HepG2 (cell line): ENCODE measurements around the gene RNASE12. TPM values are rescaled to one million over a fixed set of nuclear protein-coding genes. Genes with fewer than 3 reads are reported as not detected.

Source experiments
- ARNT ChIP-seq: fragments of 450-650 bp; IDR thresholded peaks from 2 replicates; pipeline ENCODE4 v1.6.1; 2017
- ATF1 ChIP-seq: IDR thresholded peaks from 2 replicates; pipeline ENCODE4 v1.6.1; 2016; ENCODE audit warnings: mild to moderate bottlenecking, control low read depth
- HOXA9 ChIP-seq: sonication (generic); formaldehyde crosslinking; IDR thresholded peaks from 2 replicates; pipeline ENCODE4 v1.8.1; 2022; ENCODE audit warnings: missing genetic modification reagents, mild to moderate bottlenecking, moderate library complexity, borderline replicate concordance
- MEIS2 ChIP-seq: sonication (generic); formaldehyde crosslinking; IDR thresholded peaks from 2 replicates; pipeline ENCODE4 v1.9.0; 2021; ENCODE audit warnings: mild to moderate bottlenecking, missing genetic modification reagents
- NFE2 ChIP-seq: sonication (generic); formaldehyde crosslinking; IDR thresholded peaks from 2 replicates; pipeline ENCODE4 v1.4.0; 2020; ENCODE audit warnings: missing genetic modification reagents
- PHF21A ChIP-seq: sonication (generic); formaldehyde crosslinking; IDR thresholded peaks from 2 replicates; pipeline ENCODE4 v1.5.0; 2020; ENCODE audit warnings: mild to moderate bottlenecking, missing genetic modification reagents
- TAF15 ChIP-seq: fragments of 200-400 bp; formaldehyde crosslinking; IDR thresholded peaks from one replicate; pipeline ENCODE4 v1.6.1; 2018; ENCODE audit warnings: mild to moderate bottlenecking, low read depth, low read length; ENCODE audit not compliant: poor library complexity, severe bottlenecking
- ZFP41 ChIP-seq: sonication (generic); formaldehyde crosslinking; IDR thresholded peaks from 2 replicates; pipeline ENCODE4 v1.4.0; 2020; ENCODE audit warnings: mild to moderate bottlenecking, missing genetic modification reagents, borderline replicate concordance
- ZMYM4 ChIP-seq: sonication (generic); formaldehyde crosslinking; IDR thresholded peaks from 2 replicates; pipeline ENCODE4 v1.8.1; 2023; ENCODE audit warnings: mild to moderate bottlenecking, missing genetic modification reagents
- ZNF17 ChIP-seq: sonication (generic); formaldehyde crosslinking; IDR thresholded peaks from 2 replicates; pipeline ENCODE4 v1.5.0; 2020; ENCODE audit warnings: mild to moderate bottlenecking, missing genetic modification reagents
- ZNF501 ChIP-seq: sonication (generic); formaldehyde crosslinking; IDR thresholded peaks from 2 replicates; pipeline ENCODE4 v1.5.1; 2020; ENCODE audit warnings: mild to moderate bottlenecking, moderate library complexity, missing genetic modification reagents
- ZNF556 ChIP-seq: sonication (generic); formaldehyde crosslinking; IDR thresholded peaks from 2 replicates; pipeline ENCODE4 v1.4.0; 2020; ENCODE audit warnings: mild to moderate bottlenecking, missing genetic modification reagents, borderline replicate concordance
- ZNF746 ChIP-seq: sonication (generic); formaldehyde crosslinking; IDR thresholded peaks from 2 replicates; pipeline ENCODE4 v1.8.0; 2022; ENCODE audit warnings: mild to moderate bottlenecking, missing genetic modification reagents
- ZSCAN12 ChIP-seq: sonication (generic); formaldehyde crosslinking; IDR thresholded peaks from 2 replicates; pipeline ENCODE4 v1.9.0; 2021; ENCODE audit warnings: mild to moderate bottlenecking, missing genetic modification reagents
- ZSCAN9 ChIP-seq: IDR thresholded peaks from 2 replicates; pipeline ENCODE4 v1.6.1; 2016; ENCODE audit warnings: borderline replicate concordance
- polyA plus RNA-seq, 8 experiments: library from polyadenylated mRNA; depleted of rRNA in 3 of 8; stranded (reverse) in 7 of 8; unstranded in 1 of 8; fragments of >200 nt; fragmentation: Illumina TruSeq in 4 of 8; extraction: Trizol in 4 of 8; gene quantifications; 2 replicates each; pipeline versions ENCODE4 v1.2.1 to v1.2.3, GENCODE V29; 2011 to 2016; ENCODE audit warnings: low read depth in 4 of 8, missing spikeins in 1 of 8, mixed read lengths in 1 of 8; ENCODE audit not compliant: insufficient read depth in 1 of 8
- total RNA-seq, 5 experiments: library from RNA; depleted of rRNA; stranded (reverse); fragments of >200 nt; fragmentation: Illumina TruSeq; extraction: Trizol; gene quantifications; 2 replicates each; pipeline ENCODE4 v1.2.3, GENCODE V29; 2016; ENCODE audit warnings: low read depth in 1 of 5
- TF ChIP-seq, protein P1 (sequence below): IDR thresholded peaks from 2 replicates; pipeline ENCODE4 v1.6.1; 2016; ENCODE audit warnings: low read depth, missing genetic modification reagents, missing compliant biosample characterization
- TF ChIP-seq, protein P2 (sequence below): sonication (generic); formaldehyde crosslinking; IDR thresholded peaks from 2 replicates; pipeline ENCODE4 v1.4.0; 2020; ENCODE audit warnings: mild to moderate bottlenecking, missing genetic modification reagents
- TF ChIP-seq, protein P3 (sequence below): sonication (generic); formaldehyde crosslinking; IDR thresholded peaks from 2 replicates; pipeline ENCODE4 v1.4.0; 2020; ENCODE audit warnings: missing genetic modification reagents, borderline replicate concordance

RNASE12 gene
- total and polyA plus RNA-seq, 2 of the 13 experiments (the other 11 are each of a cell fraction or from before 2014, with no cell fraction given): not detected

DNA sequence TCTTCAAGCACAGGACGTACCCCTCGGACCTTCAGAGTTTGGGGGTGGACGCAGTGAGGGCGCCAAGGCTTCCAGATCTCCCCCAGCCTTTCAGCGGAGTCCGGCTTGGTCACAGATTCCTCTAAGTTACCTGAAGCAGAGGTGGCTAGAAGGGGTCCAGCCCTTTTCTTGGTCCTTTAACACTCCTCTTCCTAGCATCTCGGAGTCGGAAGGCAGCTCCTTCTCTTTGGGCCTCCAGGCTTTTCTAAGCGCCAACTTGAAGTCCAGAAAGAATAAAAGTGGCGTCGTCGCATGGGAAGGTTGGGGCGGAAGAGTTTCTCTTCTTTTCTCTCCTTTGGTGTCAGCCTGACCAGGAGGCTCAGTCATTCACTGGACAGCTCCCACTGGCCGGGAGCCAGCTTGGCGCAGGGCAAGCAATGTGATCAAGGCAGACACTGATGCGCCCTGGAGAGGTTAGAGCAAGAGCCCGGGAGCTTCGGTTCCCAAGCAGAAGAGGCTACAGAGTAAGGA is 40.8 kb upstream of the RNASE12 start (continued):
- TF ChIP-seq, protein P1, sequence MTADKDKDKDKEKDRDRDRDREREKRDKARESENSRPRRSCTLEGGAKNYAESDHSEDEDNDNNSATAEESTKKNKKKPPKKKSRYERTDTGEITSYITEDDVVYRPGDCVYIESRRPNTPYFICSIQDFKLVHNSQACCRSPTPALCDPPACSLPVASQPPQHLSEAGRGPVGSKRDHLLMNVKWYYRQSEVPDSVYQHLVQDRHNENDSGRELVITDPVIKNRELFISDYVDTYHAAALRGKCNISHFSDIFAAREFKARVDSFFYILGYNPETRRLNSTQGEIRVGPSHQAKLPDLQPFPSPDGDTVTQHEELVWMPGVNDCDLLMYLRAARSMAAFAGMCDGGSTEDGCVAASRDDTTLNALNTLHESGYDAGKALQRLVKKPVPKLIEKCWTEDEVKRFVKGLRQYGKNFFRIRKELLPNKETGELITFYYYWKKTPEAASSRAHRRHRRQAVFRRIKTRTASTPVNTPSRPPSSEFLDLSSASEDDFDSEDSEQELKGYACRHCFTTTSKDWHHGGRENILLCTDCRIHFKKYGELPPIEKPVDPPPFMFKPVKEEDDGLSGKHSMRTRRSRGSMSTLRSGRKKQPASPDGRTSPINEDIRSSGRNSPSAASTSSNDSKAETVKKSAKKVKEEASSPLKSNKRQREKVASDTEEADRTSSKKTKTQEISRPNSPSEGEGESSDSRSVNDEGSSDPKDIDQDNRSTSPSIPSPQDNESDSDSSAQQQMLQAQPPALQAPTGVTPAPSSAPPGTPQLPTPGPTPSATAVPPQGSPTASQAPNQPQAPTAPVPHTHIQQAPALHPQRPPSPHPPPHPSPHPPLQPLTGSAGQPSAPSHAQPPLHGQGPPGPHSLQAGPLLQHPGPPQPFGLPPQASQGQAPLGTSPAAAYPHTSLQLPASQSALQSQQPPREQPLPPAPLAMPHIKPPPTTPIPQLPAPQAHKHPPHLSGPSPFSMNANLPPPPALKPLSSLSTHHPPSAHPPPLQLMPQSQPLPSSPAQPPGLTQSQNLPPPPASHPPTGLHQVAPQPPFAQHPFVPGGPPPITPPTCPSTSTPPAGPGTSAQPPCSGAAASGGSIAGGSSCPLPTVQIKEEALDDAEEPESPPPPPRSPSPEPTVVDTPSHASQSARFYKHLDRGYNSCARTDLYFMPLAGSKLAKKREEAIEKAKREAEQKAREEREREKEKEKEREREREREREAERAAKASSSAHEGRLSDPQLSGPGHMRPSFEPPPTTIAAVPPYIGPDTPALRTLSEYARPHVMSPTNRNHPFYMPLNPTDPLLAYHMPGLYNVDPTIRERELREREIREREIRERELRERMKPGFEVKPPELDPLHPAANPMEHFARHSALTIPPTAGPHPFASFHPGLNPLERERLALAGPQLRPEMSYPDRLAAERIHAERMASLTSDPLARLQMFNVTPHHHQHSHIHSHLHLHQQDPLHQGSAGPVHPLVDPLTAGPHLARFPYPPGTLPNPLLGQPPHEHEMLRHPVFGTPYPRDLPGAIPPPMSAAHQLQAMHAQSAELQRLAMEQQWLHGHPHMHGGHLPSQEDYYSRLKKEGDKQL: no peak
- TF ChIP-seq ZSCAN9 (CRISPR knock-in tag) (0 out of 2 replicates have a peak, but pooled peaks have one; percentile 18), ZNF746 (CRISPR knock-in tag) (no peak), ATF1 (no peak), PHF21A (CRISPR knock-in tag) (no peak), ARNT (no peak), ZNF17 (CRISPR knock-in tag) (no peak), ZSCAN12 (CRISPR knock-in tag) (no peak), ZNF556 (no peak), ZFP41 (CRISPR knock-in tag) (0 out of 2 replicates have a peak, but pooled peaks have one; percentile 52), MEIS2 (peak; percentile 49; the same call in 1 of the 2 replicates), TAF15 (no peak), ZMYM4 (peak; percentile 50; the same call in 1 of the 2 replicates), ZNF501 (CRISPR knock-in tag) (no peak), NFE2 (no peak), HOXA9 (CRISPR knock-in tag) (no peak)
- TF ChIP-seq, protein P2, sequence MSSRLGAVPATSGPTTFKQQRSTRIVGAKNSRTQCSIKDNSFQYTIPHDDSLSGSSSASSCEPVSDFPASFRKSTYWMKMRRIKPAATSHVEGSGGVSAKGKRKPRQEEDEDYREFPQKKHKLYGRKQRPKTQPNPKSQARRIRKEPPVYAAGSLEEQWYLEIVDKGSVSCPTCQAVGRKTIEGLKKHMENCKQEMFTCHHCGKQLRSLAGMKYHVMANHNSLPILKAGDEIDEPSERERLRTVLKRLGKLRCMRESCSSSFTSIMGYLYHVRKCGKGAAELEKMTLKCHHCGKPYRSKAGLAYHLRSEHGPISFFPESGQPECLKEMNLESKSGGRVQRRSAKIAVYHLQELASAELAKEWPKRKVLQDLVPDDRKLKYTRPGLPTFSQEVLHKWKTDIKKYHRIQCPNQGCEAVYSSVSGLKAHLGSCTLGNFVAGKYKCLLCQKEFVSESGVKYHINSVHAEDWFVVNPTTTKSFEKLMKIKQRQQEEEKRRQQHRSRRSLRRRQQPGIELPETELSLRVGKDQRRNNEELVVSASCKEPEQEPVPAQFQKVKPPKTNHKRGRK (CRISPR knock-in tag): no peak
- TF ChIP-seq, protein P3, sequence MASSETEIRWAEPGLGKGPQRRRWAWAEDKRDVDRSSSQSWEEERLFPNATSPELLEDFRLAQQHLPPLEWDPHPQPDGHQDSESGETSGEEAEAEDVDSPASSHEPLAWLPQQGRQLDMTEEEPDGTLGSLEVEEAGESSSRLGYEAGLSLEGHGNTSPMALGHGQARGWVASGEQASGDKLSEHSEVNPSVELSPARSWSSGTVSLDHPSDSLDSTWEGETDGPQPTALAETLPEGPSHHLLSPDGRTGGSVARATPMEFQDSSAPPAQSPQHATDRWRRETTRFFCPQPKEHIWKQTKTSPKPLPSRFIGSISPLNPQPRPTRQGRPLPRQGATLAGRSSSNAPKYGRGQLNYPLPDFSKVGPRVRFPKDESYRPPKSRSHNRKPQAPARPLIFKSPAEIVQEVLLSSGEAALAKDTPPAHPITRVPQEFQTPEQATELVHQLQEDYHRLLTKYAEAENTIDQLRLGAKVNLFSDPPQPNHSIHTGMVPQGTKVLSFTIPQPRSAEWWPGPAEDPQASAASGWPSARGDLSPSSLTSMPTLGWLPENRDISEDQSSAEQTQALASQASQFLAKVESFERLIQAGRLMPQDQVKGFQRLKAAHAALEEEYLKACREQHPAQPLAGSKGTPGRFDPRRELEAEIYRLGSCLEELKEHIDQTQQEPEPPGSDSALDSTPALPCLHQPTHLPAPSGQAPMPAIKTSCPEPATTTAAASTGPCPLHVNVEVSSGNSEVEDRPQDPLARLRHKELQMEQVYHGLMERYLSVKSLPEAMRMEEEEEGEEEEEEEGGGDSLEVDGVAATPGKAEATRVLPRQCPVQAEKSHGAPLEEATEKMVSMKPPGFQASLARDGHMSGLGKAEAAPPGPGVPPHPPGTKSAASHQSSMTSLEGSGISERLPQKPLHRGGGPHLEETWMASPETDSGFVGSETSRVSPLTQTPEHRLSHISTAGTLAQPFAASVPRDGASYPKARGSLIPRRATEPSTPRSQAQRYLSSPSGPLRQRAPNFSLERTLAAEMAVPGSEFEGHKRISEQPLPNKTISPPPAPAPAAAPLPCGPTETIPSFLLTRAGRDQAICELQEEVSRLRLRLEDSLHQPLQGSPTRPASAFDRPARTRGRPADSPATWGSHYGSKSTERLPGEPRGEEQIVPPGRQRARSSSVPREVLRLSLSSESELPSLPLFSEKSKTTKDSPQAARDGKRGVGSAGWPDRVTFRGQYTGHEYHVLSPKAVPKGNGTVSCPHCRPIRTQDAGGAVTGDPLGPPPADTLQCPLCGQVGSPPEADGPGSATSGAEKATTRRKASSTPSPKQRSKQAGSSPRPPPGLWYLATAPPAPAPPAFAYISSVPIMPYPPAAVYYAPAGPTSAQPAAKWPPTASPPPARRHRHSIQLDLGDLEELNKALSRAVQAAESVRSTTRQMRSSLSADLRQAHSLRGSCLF (CRISPR knock-in tag): no peak
